Fibroblast of skin of left quadriceps (primary cell): Measurements from ENCODE around the gene RBM19.

Experiments used
- DNase-seq, 2 experiments: peaks; one replicate each; pipeline ENCODE4 v3.0.0-alpha.2; 2013; ENCODE audit warnings: low read depth in 2 of 2

RBM19 gene

GRCh38 chr12:113990250-113991223, 24.4 kb upstream of the RBM19 start:
- no peak for DNase-seq

GRCh38 chr12:113988976-113989375, 22.9 kb upstream of the RBM19 start:
- DNase-seq: no peak

DNA sequence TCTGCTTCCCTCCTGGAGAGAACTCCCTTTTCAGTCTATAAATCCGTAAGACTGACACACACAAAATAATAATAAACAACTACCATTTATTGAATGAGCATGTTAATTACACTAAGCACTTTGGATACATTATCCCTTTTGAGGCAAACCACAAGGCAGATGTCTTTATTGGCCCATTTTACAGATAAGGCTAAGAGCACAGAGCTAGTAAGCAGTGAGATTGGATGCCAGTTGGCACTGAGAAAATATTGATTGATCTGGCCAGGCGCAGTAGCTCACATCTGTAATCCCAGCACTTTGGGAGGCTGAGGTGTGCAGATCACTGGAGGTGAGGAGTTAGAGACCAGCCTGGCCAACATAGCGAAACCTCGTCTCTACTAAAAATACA, 21.9 kb upstream of the RBM19 start:
- no peak for DNase-seq

DNA sequence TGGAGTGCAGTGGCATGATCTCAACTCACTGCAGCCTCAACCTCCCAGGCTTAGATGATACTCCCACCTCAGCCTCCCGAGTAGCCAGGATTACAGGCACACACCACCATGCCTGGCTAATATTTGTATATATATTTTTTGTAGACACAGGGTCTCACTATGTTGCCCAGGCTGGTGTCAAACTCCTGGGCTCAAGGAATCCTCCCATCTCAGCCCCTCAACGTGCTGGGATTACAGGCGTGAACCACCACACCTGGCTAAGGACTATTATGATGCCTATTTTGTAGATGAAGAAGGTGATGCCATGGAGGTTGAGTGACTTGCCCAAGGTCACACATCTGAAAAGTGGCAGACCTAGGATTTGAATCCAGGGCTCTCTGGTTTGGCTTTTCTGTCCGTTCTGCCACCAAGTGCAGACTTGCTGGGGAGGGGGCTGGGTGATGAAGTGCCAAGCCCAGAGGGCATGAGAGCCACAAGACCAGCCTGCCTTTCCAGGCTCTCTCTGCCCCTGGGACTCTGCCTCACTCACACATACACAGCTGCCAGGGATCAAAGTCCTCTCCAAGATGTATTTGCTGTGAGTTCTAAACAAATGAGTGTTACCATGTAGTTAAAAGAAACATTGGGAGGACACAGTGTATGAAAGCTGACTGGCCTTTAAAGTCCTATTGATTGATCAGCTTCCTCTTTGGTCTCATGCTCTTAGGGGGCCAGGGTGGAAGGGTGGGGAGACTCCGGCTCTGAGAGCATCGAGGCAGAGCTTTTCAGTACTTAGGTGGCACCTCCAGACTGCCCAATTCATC, 21.3 kb upstream of the RBM19 start:
- no peak for DNase-seq

- DNase-seq: no peak
Observed at GRCh38 chr12:113984464-113984863, 18.3 kb upstream of the RBM19 start.

- DNase-seq: no peak
Observed at GRCh38 chr12:113983777-113984448, 17.8 kb upstream of the RBM19 start.

DNA sequence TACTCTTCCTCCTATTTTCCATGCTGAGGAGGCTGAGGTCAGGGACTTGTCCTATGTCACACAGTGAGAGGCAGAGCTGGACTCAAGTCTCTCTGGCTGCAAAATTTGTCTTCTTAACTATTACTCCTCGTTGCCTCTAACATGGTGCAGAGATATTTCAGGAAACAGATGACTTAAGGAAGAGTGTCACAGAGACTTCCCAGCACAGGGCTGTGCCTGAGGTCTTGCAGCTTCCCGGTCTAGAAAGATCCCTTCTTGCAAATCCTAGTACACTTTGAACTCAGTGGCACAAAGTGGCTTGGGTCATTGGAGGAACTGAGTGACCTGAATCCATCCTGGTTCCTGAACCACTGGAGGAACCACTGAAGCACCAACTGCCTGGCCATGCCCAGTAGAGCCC, 17.1 kb upstream of the RBM19 start:
- no peak for DNase-seq

- no peak for DNase-seq
Observed at GRCh38 chr12:113981876-113982275, 15.8 kb upstream of the RBM19 start.

- DNase-seq: peak; percentile 37 to 40
Observed at GRCh38 chr12:113980537-113981337, 14.6 kb upstream of the RBM19 start.

DNA sequence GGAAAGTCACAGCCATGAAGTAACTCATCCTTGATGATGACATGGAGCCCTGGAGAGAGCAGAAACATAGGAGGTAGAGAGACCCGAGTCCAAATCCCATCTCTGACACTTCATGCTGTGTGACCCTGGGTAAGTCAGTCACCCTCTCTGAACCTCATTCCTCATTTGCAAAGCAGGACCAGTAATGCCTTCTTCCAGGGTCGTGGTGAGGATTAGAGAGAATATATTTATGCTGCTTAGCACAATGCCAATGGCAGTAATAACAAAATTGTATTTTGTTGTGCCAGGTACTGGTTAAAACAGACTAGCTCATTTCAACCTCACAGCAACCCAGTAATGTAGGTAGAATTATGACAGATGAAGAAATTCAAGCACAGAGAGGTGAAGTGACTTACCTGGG, 13.9 kb upstream of the RBM19 start:
- no peak for DNase-seq

DNA sequence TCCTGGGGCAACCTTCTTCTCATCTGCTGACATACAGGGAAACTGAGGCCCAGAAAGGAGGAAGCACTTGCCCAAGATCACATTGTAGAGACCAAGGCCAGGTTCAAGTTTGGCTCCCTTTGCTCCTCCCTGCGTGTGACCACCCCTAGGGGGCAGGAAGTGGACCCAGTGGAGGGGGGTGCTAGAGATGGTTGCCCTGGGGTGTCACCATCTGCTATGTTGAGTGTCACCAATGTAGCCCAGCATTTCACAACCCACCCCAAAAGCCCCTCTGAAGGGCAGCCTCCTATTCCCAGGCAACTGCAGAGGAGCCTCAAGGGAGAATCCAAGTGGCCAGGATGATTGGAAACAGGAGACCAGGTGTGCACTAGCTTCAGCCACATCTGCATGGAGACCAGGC, 12.0 kb upstream of the RBM19 start:
- DNase-seq: no peak

DNA sequence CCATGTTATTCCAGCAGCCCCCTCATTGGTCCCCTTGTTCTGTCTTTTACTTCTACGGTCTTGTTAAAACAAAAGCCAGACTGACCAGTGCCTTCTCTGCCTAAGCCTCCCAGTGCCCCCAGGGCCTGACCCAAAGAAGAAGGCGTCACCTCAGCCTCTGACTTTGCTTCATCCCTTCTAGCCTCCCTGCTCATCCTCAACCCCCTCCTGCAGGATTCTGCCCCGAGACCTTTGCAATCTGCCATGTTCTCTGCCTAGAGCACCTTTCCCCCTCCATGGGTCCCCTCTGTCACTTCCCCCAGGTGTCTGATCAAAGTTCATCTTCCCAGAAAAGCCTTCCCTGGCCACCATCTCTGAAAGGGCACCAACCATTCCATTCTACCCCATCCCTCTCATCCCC, 7.9 kb upstream of the RBM19 start:
- no peak for DNase-seq

- no peak for DNase-seq
Observed at GRCh38 chr12:113973109-113973904, 7.2 kb upstream of the RBM19 start.

DNA sequence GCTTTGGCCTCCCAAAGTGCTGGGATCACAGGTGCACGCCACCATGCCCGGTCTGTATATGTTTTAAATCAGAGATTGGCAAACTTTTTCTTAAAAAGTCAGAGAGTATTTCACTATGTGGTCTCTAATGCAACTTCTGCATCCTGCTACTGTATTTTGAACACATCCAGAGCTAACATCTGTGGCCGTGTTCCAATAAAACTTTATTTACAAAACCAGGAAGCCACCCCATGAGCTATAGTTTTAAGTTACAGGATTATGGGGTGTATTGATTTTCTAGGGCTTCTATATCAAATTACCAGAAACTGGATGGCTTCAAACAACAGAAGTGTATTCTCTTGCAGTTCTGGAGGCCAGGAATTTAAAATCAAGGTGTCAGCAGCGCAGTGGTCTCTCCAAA, 5.3 kb upstream of the RBM19 start:
- DNase-seq: no peak

DNA sequence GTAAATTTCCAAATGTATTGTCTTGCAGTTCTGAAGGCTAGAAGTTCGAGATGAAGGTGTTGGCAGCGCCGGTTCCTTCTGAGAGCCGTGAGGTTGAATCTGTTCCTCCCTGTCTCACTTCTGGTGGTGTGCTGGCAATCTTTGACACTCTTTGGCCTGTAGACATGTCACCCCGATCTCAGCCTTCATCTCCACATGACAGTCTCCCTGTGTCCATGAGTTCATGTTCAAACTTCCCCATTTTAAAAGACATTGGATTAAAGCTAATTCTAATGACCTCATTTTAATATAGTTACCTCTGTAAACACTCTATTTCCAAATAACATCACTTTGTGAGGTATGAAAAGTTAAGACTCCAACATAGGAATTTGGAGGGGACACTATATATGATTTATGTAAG, 4.1 kb upstream of the RBM19 start:
- DNase-seq: no peak

DNA sequence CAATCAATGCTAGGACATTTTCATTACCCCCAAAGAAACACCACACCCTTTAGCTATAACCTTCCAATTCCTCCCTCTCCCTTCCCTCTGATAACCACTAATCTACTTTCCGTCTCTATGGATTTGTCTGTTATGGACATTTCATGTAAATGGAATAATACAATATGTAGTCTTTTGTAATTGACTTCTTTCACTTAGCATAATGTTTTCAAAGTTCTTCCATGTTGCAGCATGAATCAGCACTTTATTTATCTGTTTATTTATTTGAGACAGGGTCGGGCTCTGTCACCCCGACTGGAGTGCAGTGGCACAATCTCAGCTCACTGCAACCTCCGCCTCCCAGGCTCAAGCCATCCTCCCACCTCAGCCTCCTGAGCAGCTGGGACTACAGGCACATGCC, 1.2 kb upstream of the RBM19 start:
- no peak for DNase-seq

GRCh38 chr12:113962733-113963132, 3.4 kb downstream of the RBM19 start:
- DNase-seq: no peak

DNA sequence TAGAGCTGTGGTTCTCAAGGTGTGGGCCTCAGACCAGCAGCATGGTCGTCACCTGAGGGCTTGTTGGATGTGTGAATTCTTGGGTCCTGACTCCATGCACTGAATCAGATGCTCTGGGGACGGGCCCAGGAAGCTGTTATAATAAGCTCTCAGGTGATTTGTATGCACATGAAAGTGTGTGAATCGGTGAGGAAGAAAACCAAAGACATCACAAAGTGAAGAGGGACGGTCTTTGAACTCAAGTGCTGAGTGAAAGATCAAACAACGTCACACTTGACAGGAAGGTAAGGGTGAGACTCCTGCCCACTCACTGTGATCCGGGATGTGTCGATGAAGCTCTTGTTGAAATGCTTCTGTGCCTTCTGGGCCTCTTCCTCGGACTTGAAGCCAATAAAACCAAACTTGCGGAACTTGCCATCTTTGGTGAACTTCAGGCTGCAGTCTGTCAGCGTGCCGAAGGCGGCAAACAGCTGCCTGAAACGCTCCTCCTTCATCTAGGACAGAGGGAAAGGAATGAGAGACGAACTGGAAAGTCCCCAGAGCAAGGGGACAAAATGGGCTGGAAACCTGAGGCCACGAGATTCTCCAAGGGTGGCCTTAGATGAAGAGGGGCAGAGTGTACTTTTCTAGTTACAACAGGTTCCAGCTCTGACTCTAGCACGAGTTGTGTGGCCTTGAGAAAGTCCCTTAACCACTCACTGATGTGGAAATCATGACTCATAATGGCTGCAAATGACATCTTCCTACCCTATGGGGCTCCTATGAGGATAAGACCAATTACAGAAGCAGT, 4.0 kb downstream of the RBM19 start:
- DNase-seq: no peak

DNA sequence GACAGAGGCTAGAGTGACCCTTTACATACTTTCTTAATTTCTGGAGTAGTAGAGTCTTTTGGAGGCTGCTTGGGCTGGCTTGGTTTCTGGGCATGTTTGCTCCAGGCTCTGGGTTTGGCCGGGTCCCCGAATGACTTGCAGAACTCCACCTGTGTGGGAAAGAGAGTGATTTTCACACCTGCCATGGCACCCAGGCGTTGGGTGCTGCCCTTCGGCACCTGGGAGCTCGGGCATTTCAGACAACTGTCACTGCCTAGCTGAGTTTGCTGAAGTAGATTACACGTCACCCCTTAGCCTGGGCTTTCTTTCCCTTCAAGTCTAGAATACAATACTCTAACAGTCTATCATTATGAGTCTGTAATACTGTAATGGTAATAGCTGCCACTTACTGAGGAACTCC, 6.1 kb downstream of the RBM19 start:
- DNase-seq: no peak

DNA sequence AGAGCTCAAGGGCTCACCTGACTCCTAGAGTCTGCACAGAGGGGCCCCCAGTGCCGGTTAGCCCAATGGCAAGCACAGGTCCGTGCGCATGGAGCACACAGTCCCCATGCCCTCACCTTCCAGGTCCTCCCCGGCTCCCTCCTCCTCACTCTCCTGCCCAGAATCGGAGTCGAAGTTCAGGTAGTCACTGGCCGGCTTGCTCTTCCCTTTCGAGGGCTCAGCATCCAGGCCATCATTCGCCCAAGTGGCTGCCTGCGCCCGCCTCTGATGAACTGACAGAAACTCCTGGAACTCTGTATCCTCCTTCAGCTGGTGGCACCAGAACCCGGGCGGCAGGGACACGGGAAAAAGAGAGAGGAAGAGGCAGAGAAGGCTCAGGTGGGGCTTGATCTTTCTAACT, 7.0 kb downstream of the RBM19 start:
- no peak for DNase-seq
